A549 (cell line): ENCODE results near the gene HCCS. TPM values are rescaled to one million over a fixed set of nuclear protein-coding genes. Genes with fewer than 3 reads are reported as not detected.

Source experiments
- ATAC-seq, 2 experiments: fragments of 200-7000 bp in 1 of 2; fragments of >200 bp in 1 of 2; cut with Nextera tagmentation in 1 of 2; cut with Tn5 transposase in 1 of 2; 3 replicates each; pipeline versions ENCODE4 v1.8.0 to v1.9.1; 2018 to 2020; ENCODE audit warnings: mild to moderate bottlenecking in 1 of 2, moderate library complexity in 1 of 2
- CTCF ChIA-PET: fragments of 300-600 bp; sonication (Branson Sonifier 250); formaldehyde crosslinking; extraction: SDS; loops from one replicate; lab custom pipeline; 2021; ENCODE audit warnings: antibody characterized with exemption, inconsistent platforms; lab: Yijun Ruan, JAX
- POLR2A ChIA-PET: fragments of 350-600 bp; formaldehyde crosslinking; extraction: SDS; loops from one replicate; lab custom pipeline; 2021; ENCODE audit warnings: antibody characterized with exemption, inconsistent platforms; lab: Yijun Ruan, JAX
- DNase-seq, 2 experiments: peaks; one replicate each; pipeline versions ENCODE4 v3.0.0 to v3.0.0-alpha.2; 2011 to 2016; ENCODE audit warnings: low read depth in 1 of 2, low spot score in 1 of 2
- FAIRE-seq: peaks from 2 replicates; lab custom pipeline; 2011; peaks lifted over from hg19 to GRCh38; lab: Jason Lieb, UNC
- H3K27ac ChIP-seq, 2 experiments: fragments of >200 bp; sonication (Bioruptor Twin); formaldehyde crosslinking; 3 replicates each; pipeline ENCODE4 v1.5.1; 2016 to 2017
- H3K4me1 ChIP-seq: fragments of >200 bp; sonication (Bioruptor Twin); formaldehyde crosslinking; 3 replicates; pipeline ENCODE4 v1.6.1; 2016
- H3K4me2 ChIP-seq: fragments of >200 bp; sonication (Bioruptor Twin); formaldehyde crosslinking; 3 replicates; pipeline ENCODE4 v1.6.1; 2016
- H3K4me3 ChIP-seq: fragments of >200 bp; sonication (Bioruptor Twin); formaldehyde crosslinking; 3 replicates; pipeline ENCODE4 v1.5.1; 2016
- H3K9me3 ChIP-seq: fragments of >200 bp; sonication (Bioruptor Twin); formaldehyde crosslinking; 3 replicates; pipeline ENCODE4 v1.6.1; 2016
- BHLHE40 ChIP-seq: IDR thresholded peaks from 2 replicates; pipeline ENCODE4 v1.6.1; 2012; ENCODE audit warnings: low read depth, low read length, inconsistent platforms
- CEBPB ChIP-seq, 2 experiments: fragments of >200 bp in 1 of 2; sonication (Bioruptor Twin) in 1 of 2; formaldehyde crosslinking in 1 of 2; IDR thresholded peaks; 2 replicates each; pipeline ENCODE4 v1.6.1; 2012 to 2016
- CHD2 ChIP-seq: fragments of 150-350 bp; IDR thresholded peaks from 2 replicates; pipeline ENCODE4 v1.6.1; 2014; ENCODE audit warnings: low read length; ENCODE audit not compliant: partially characterized antibody
- CHD4 ChIP-seq: fragments of 200-600 bp; sonication (generic); IDR thresholded peaks from 2 replicates; pipeline ENCODE4 v1.6.1; 2016; ENCODE audit warnings: antibody characterized with exemption, mild to moderate bottlenecking, borderline replicate concordance
- CTCF ChIP-seq: fragments of >200 bp; sonication (Bioruptor Twin); formaldehyde crosslinking; IDR thresholded peaks from 3 replicates; pipeline ENCODE4 v1.5.1; 2016
- EHF ChIP-seq: fragments of 250-450 bp; sonication (Bioruptor Pico); IDR thresholded peaks from 2 replicates; pipeline ENCODE4 v1.5.0; 2020; ENCODE audit warnings: mild to moderate bottlenecking
- FOXS1 ChIP-seq: fragments of 250-450 bp; sonication (Bioruptor Pico); IDR thresholded peaks from 2 replicates; pipeline ENCODE4 v1.5.0; 2020; ENCODE audit warnings: mild to moderate bottlenecking, moderate library complexity
- HDAC2 ChIP-seq: fragments of 200-600 bp; sonication (generic); IDR thresholded peaks from 2 replicates; pipeline ENCODE4 v1.6.1; 2016
- HOXA7 ChIP-seq: fragments of 250-450 bp; sonication (Bioruptor Pico); IDR thresholded peaks from 2 replicates; pipeline ENCODE4 v1.5.0; 2020; ENCODE audit warnings: mild to moderate bottlenecking, moderate library complexity
- JUNB ChIP-seq: fragments of >200 bp; sonication (Bioruptor Twin); formaldehyde crosslinking; IDR thresholded peaks from 2 replicates; pipeline ENCODE4 v1.6.1; 2016
- MAFK ChIP-seq: fragments of 450-650 bp; IDR thresholded peaks from 2 replicates; pipeline ENCODE4 v1.6.1; 2014; ENCODE audit not compliant: partially characterized antibody
- MAX ChIP-seq: IDR thresholded peaks from 2 replicates; pipeline ENCODE4 v1.6.1; 2012
- MYC ChIP-seq: IDR thresholded peaks from 2 replicates; pipeline ENCODE4 v1.6.1; 2012; ENCODE audit warnings: mild to moderate bottlenecking, inconsistent platforms, low read length, improper control_type of control experiment, borderline replicate concordance
- NFE2L2 ChIP-seq: fragments of 150-350 bp; conservative IDR thresholded peaks from 2 replicates; pipeline ENCODE4 v1.6.1; 2014; ENCODE audit warnings: low read length
- NR3C1 ChIP-seq: fragments of >200 bp; sonication (Bioruptor Twin); formaldehyde crosslinking; IDR thresholded peaks from 3 replicates; pipeline ENCODE4 v1.6.1; 2017
- POLR2A ChIP-seq: IDR thresholded peaks from 2 replicates; pipeline ENCODE4 v1.6.1; 2012; ENCODE audit warnings: mild to moderate bottlenecking, low read length
- POLR2AphosphoS2 ChIP-seq: conservative IDR thresholded peaks from 2 replicates; pipeline ENCODE4 v1.6.1; 2012; ENCODE audit warnings: low read length, improper control_type of control experiment, inconsistent platforms
- RAD21 ChIP-seq, 2 experiments: fragments of >200 bp in 1 of 2; sonication (Bioruptor Twin) in 1 of 2; formaldehyde crosslinking in 1 of 2; IDR thresholded peaks in 1 of 2; conservative IDR thresholded peaks in 1 of 2; 2 replicates in 1 of 2; 3 replicates in 1 of 2; pipeline ENCODE4 v1.6.1; 2012 to 2018; ENCODE audit warnings: inconsistent platforms in 1 of 2
- REST ChIP-seq: fragments of 200-600 bp; sonication (generic); IDR thresholded peaks from 2 replicates; pipeline ENCODE4 v1.6.1; 2016; ENCODE audit warnings: antibody characterized with exemption, mild to moderate bottlenecking, moderate library complexity
- RFX5 ChIP-seq: fragments of 450-650 bp; IDR thresholded peaks from 2 replicates; pipeline ENCODE4 v1.7.1; 2014; ENCODE audit warnings: antibody characterized with exemption, mild to moderate bottlenecking, moderate library complexity
- SMC3 ChIP-seq: fragments of >200 bp; sonication (Bioruptor Twin); formaldehyde crosslinking; IDR thresholded peaks from 3 replicates; pipeline ENCODE4 v1.6.1; 2018; ENCODE audit warnings: inconsistent platforms
- TFCP2L1 ChIP-seq: fragments of 250-450 bp; sonication (Bioruptor Pico); IDR thresholded peaks from 2 replicates; pipeline ENCODE4 v1.5.0; 2021; ENCODE audit warnings: mild to moderate bottlenecking
- ZFP36 ChIP-seq: fragments of 450-650 bp; IDR thresholded peaks from 2 replicates; pipeline ENCODE4 v1.6.1; 2014; ENCODE audit warnings: borderline replicate concordance; ENCODE audit not compliant: partially characterized antibody
- WGBS: methylation state at CpG from one replicate; pipeline ENCODE4 v1.1.6; 2017; ENCODE audit errors: missing lambda C conversion rate; 5-methylcytosine and 5-hydroxymethylcytosine counted together
- polyA plus RNA-seq, 4 experiments: library from polyadenylated mRNA; depleted of rRNA in 3 of 4; stranded (reverse); fragments of >200 nt; fragmentation: RNase III in 1 of 4; extraction: RNeasy Plus Mini Kit Qiagen cat#74134 plus additional on column Dnase treatment in 1 of 4; gene quantifications; 2 replicates in 3 of 4; 3 replicates in 1 of 4; pipeline ENCODE4 v1.2.3, GENCODE V29; 2011 to 2017
- TF ChIP-seq, protein P1 (sequence below): fragments of >200 bp; sonication (Bioruptor Twin); formaldehyde crosslinking; IDR thresholded peaks from 3 replicates; pipeline ENCODE4 v1.6.1; 2016

Gene HCCS
- polyA plus RNA-seq, 2 of the 4 experiments (the other 2 are of a cell fraction): 46.6 to 61.2 TPM

DNA sequence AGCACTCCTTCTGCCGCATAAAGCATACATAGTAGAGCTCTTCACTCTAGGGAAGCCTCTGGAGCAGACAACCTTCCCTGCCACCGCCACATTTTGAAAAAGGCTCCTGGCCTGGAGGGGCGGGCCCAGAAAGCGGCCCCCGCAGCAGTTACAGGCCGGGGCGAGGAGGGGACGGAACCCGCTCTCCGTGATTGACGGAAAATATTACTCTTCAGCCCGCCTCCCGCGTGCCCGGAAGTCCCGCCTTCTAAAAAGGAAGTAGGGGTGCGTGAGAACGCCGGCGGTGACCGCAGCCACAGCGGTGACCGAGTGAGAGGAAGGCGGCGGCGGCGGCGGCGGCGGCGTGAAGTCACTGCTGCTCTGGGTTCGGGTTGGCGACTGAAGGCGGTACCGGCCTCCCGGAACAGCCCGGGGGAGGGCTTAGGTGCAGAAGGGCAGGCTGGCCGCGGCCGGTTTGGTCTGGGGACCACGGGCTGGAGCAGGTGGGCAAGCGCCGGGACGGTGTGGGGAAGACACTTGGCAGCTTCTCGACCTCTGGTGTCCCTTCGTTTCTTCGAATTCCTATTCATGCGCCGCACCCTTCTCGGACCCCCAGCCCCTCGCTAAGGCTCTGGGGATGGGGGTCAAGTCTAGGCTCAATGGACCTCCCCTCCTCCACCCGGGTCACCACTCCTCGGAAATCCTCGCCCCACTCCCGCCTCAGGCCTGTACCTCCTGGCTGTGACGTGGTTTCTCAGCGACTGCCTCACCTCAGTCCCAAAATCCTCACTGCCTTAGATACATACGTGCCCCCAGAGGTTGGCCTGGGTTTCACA is at the start of gene HCCS (continued):
- TF ChIP-seq HOXA7 (CRISPR knock-in tag): no peak

DNA sequence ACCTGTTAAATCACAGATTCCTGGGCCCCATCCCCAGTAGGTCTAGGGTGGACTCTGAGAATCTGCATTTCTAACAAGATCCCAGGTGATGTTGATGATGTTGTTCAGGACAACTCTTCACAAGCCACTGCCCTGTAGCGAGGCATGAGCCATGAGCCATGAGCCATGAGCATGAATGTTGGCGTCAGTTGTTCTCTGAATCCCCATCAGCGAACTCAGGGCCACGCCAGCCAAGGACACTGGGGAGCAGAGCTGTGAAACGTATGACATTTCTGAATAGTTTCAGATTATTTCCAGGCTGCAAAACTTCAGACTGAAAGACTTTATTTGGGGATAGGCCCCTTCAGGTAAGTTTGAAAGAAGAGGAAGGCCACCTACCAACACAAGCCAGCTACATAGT is 46.9 kb upstream of the HCCS start:
- no peak overlapping the region for H3K4me2 ChIP-seq
- ChIA-PET CTCF (interaction anchor here (0.7 kb wide), 1 partner anchor 1076 kb away, joined by 3 read pairs; no protein-coding TSS in a partner anchor), POLR2A (no interaction called here)
- DNase-seq: no peak
- WGBS: 92% methylated on average over 5 of the region's 5 CpGs
- TF ChIP-seq MAX: no peak
- TF ChIP-seq EHF (CRISPR knock-in tag): no peak
- TF ChIP-seq, protein P1, sequence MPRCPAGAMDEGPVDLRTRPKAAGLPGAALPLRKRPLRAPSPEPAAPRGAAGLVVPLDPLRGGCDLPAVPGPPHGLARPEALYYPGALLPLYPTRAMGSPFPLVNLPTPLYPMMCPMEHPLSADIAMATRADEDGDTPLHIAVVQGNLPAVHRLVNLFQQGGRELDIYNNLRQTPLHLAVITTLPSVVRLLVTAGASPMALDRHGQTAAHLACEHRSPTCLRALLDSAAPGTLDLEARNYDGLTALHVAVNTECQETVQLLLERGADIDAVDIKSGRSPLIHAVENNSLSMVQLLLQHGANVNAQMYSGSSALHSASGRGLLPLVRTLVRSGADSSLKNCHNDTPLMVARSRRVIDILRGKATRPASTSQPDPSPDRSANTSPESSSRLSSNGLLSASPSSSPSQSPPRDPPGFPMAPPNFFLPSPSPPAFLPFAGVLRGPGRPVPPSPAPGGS: no peak
- no peak for TF ChIP-seq SMC3
- TF ChIP-seq MYC: no peak
- no peak for TF ChIP-seq CTCF
- no peak for TF ChIP-seq RAD21 (conservative IDR thresholded peaks at IDR 0.05 in 1 of 2, IDR thresholded peaks at IDR 0.05 in 1 of 2)
- TF ChIP-seq CEBPB (IDR thresholded peaks at IDR 0.05): no peak
- no peak for TF ChIP-seq BHLHE40
- TF ChIP-seq CHD4: no peak
- TF ChIP-seq ZFP36: no peak
- TF ChIP-seq MAFK: no peak
- no peak for TF ChIP-seq FOXS1
- no peak for TF ChIP-seq CHD2
- H3K27ac ChIP-seq: no peak overlapping the region
- no peak for FAIRE-seq
- ATAC-seq: no peak
- no peaks in the 10 kb centered on the region for H3K4me1 ChIP-seq
- H3K9me3 ChIP-seq: no peaks in the 10 kb centered on the region
- H3K4me3 ChIP-seq: no peak overlapping the region

DNA sequence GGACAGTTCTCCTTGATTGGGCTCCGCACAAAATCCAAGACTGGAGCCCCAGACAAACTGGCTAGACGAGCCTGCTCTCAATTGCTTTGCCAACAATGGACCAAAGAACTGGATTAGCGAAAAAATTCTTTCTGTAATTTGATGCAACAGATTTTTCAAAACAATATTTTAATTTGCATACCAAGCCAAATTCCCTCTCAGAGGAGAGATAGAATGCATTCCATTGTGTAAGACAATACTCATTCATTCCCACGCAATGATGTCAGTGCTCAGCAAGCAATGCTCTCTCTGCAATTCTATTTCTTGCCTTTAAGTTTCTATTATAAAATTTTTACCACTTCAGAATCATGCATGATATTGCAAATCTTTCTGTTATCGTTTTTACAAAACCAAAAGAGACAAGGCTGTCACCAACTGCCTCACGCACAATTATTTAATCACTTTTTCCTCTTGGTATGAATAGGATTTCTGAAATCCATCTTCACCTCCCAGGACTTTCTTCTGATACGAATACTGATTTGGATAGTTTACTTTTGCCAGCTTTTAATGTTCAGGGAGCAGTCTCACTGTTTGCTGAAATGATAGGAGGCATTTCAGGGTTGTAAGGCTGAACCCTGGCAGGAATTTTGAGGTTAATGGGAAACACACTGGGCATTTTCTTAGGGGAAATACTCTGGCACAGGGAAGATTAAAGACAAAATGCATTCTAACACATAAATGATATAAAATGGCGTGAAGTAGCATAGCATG is 46.1 kb upstream of the HCCS start:
- POLR2A ChIA-PET: no interaction called here
- H3K4me2 ChIP-seq: no peak overlapping the region
- no peak overlapping the region for H3K4me3 ChIP-seq
- ATAC-seq (no peak), FAIRE-seq (no peak), DNase-seq (no peak)
- 71% methylated on average over 8 of the region's 8 CpGs for WGBS
- CTCF ChIA-PET: no interaction called here
- H3K4me1 ChIP-seq: no peaks in the 10 kb centered on the region
- H3K9me3 ChIP-seq: no peaks in the 10 kb centered on the region
- TF ChIP-seq TFCP2L1: no peak
- no peak overlapping the region for H3K27ac ChIP-seq

DNA sequence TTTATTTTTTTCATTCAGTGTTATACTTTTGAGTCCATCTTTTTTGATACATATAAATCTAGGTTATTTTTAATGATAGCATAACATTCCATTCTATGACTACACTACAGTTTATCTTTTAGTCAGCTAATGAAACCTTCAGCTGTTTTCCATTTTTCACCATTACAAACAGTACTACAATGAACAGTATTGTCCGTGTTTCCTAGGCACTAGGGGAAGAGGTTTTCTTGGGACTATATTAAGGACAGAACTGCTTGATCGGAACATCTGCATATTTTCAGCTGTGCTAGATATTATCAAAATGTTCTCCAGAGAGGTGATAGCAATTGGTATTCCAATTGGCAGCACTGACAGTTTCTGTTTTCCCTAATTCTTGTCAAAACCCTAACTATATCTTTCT is 44.3 kb upstream of the HCCS start:
- ATAC-seq: no peak
- WGBS: 88% methylated on average over 2 of the region's 2 CpGs
- TF ChIP-seq NR3C1 (no peak), POLR2A (no peak), RFX5 (no peak), HDAC2 (no peak), NFE2L2 (no peak), REST (no peak), RAD21 (conservative IDR thresholded peaks at IDR 0.05 in 1 of 2, IDR thresholded peaks at IDR 0.05 in 1 of 2) (no peak), BHLHE40 (no peak), POLR2AphosphoS2 (no peak), JUNB (no peak)
- TF ChIP-seq, protein P1: no peak

More for the DNA sequence above, 44.3 kb upstream of the HCCS start:
- Histone ChIP-seq H3K27ac (no peak overlapping the region), H3K4me2 (no peak overlapping the region), H3K9me3 (no peaks in the 10 kb centered on the region), H3K4me1 (no peaks in the 10 kb centered on the region), H3K4me3 (no peak overlapping the region)
- DNase-seq (no peak), FAIRE-seq (peak; percentile 59)
- ChIA-PET POLR2A (no interaction called here), CTCF (interaction anchor here (0.6 kb wide), 1 partner anchor 230 kb away, joined by 3 read pairs; no protein-coding TSS in a partner anchor)
